ENCODE results near the gene LAIR1. TPM values are rescaled to one million over a fixed set of nuclear protein-coding genes. Genes with fewer than 3 reads are reported as not detected.
"Not testable (repeated sequence)": the region's sequence is repeated elsewhere in the genome, so short reads cannot be mapped to it uniquely, and the experiment has no call there.

The LAIR1 gene
- total RNA-seq, 1 experiment from 2014 or later: not detected

GRCh38 chr19:54366811-54367210, 2.1 kb upstream of the LAIR1 start:
- Mint-ChIP-seq H3K27me3 (ENCODE audit: insufficient read depth, unreplicated experiment) (no peaks in the 10 kb centered on the region), H3K36me3 (ENCODE audit: insufficient read depth, unreplicated experiment) (no peaks in the 10 kb centered on the region), H3K4me3 (ENCODE audit: unreplicated experiment) (no peak overlapping the region), H3K4me1 (ENCODE audit: insufficient read depth, unreplicated experiment) (no peaks in the 10 kb centered on the region), H3K27ac (ENCODE audit: low read depth, unreplicated experiment) (no peak overlapping the region), H3K9me3 (ENCODE audit: unreplicated experiment) (no peaks in the 10 kb centered on the region)
- TF ChIP-seq CTCF (IDR thresholded peaks at IDR 0.05; ENCODE audit: unreplicated experiment): no peak
- ChIA-PET POLR2A (no interaction called here), CTCF (interaction anchor here (0.6 kb wide), 1 partner anchor 22 kb away, joined by 3 read pairs; no protein-coding TSS in a partner anchor)
- no peak for DNase-seq (ENCODE audit: unreplicated experiment)
- BruUV-seq (replicated peaks): no TSS peak
- intact Hi-C loops (cut with micrococcal nuclease): no loop called here

GRCh38 chr19:54365798-54366197, 1.1 kb upstream of the LAIR1 start:
- intact Hi-C loops (cut with micrococcal nuclease); POLR2A ChIA-PET; H3K4me3 Mint-ChIP-seq (ENCODE audit: unreplicated experiment); H3K27me3 Mint-ChIP-seq (ENCODE audit: insufficient read depth, unreplicated experiment); DNase-seq (ENCODE audit: unreplicated experiment); H3K27ac Mint-ChIP-seq (ENCODE audit: low read depth, unreplicated experiment); BruUV-seq (replicated peaks); H3K36me3 Mint-ChIP-seq (ENCODE audit: insufficient read depth, unreplicated experiment); H3K9me3 Mint-ChIP-seq (ENCODE audit: unreplicated experiment); H3K4me1 Mint-ChIP-seq (ENCODE audit: insufficient read depth, unreplicated experiment): not testable (repeated sequence)
- CTCF ChIA-PET: interaction anchor here (1.6 kb wide), 1 partner anchor 25 kb away, joined by 5 read pairs; no protein-coding TSS in a partner anchor

DNA sequence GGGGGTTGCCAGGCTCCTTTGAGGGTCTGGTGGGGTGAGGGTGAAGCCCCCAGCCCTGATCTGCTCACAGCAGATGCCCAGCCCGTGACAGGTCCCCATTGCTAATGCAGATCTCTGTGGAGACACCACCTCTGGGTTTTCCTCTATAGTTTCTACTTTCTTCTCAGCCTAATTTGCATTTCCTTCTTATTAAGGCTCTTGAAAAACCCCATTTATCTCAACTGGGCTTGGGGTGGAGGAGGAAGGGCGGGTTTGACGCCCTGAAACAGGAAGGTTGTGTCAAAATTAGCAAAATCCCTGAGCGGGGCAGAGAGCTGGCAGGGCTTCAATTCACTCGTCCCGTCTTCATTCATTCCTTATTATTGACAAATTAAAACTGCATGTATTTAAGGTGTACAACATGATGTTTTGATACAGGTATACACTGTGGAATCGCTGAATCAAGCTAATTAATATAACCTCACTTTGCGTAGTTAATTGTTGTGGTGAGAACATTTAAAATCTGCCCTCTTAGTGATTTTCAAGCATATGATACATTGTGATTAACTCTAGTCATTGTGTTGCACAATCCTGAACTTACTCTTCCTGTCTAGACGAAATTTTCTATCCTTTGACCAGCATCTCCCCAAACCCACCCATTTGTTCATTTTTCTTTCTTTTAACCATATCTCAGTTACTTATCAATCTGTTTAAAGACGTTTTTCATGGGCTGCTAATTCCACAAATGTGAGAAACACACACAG, 2.9 kb downstream of the LAIR1 start:
- H3K9me3 Mint-ChIP-seq (ENCODE audit: unreplicated experiment); H3K4me3 Mint-ChIP-seq (ENCODE audit: unreplicated experiment); intact Hi-C loops (cut with micrococcal nuclease); BruUV-seq (replicated peaks); POLR2A ChIA-PET; H3K27me3 Mint-ChIP-seq (ENCODE audit: insufficient read depth, unreplicated experiment); H3K4me1 Mint-ChIP-seq (ENCODE audit: insufficient read depth, unreplicated experiment); H3K27ac Mint-ChIP-seq (ENCODE audit: low read depth, unreplicated experiment); H3K36me3 Mint-ChIP-seq (ENCODE audit: insufficient read depth, unreplicated experiment); DNase-seq (ENCODE audit: unreplicated experiment): not testable (repeated sequence)
- CTCF ChIA-PET: interaction anchor here (1.4 kb wide), 1 partner anchor 29 kb away, joined by 5 read pairs; no protein-coding TSS in a partner anchor

GRCh38 chr19:54359149-54359820, 5.4 kb downstream of the LAIR1 start:
- CTCF ChIA-PET; DNase-seq (ENCODE audit: unreplicated experiment); H3K27ac Mint-ChIP-seq (ENCODE audit: low read depth, unreplicated experiment); H3K4me1 Mint-ChIP-seq (ENCODE audit: insufficient read depth, unreplicated experiment); intact Hi-C loops (cut with micrococcal nuclease); H3K4me3 Mint-ChIP-seq (ENCODE audit: unreplicated experiment); H3K36me3 Mint-ChIP-seq (ENCODE audit: insufficient read depth, unreplicated experiment); H3K27me3 Mint-ChIP-seq (ENCODE audit: insufficient read depth, unreplicated experiment); POLR2A ChIA-PET; BruUV-seq (replicated peaks); H3K9me3 Mint-ChIP-seq (ENCODE audit: unreplicated experiment): not testable (repeated sequence)

DNA sequence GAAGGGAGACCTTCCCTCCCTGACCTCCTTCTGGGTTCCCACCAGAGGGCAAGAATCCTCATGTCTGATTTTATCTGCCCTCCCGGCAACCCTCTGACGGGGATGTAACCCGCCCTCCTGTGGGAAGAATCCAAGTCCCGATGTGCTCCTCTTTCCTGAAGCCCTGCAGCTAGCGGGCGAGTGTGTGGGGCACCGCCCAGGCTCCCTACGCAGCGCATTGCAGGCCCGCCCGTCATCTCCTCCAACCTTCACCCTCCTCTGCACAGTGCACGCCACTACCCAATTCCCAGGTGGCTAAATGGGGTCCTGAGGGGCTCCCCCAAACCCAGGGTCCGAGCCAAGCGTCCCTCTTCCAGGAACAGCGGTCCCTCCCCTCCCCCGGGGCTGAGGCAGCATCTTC, 7.3 kb downstream of the LAIR1 start:
- Mint-ChIP-seq H3K4me1 (ENCODE audit: insufficient read depth, unreplicated experiment) (no peaks in the 10 kb centered on the region), H3K9me3 (ENCODE audit: unreplicated experiment) (no peaks in the 10 kb centered on the region), H3K27ac (ENCODE audit: low read depth, unreplicated experiment) (no peak overlapping the region), H3K4me3 (ENCODE audit: unreplicated experiment) (no peak overlapping the region), H3K36me3 (ENCODE audit: insufficient read depth, unreplicated experiment) (no peaks in the 10 kb centered on the region), H3K27me3 (ENCODE audit: insufficient read depth, unreplicated experiment) (peaks cover 12% of the 10 kb centered on the region)
- TF ChIP-seq CTCF (IDR thresholded peaks at IDR 0.05; ENCODE audit: unreplicated experiment): no peak
- no TSS peak for BruUV-seq (replicated peaks)
- ChIA-PET POLR2A (no interaction called here), CTCF (interaction anchor here (0.6 to 1.0 kb wide), 3 partner anchors 35 to 1198 kb away, joined by 3 to 4 read pairs (median 3); no protein-coding TSS in a partner anchor)
- intact Hi-C loops (cut with micrococcal nuclease): no loop called here
- no peak for DNase-seq (ENCODE audit: unreplicated experiment)
